IgD-negative memory B cell (primary cell): Measurements from ENCODE around the gene TBL1X. TPM values are rescaled to one million over a fixed set of nuclear protein-coding genes. Genes with fewer than 3 reads are reported as not detected.
"Not testable (repeated sequence)": the region's sequence is repeated elsewhere in the genome, so short reads cannot be mapped to it uniquely, and the experiment has no call there.

Experiments used
- H3K27ac Mint-ChIP-seq, 3 donors: one replicate each; pipeline ENCODE4 v1.8.0; 2020 to 2022; ENCODE audit warnings: mild to moderate bottlenecking in 3 of 3, mixed read lengths in 3 of 3, moderate library complexity in 1 of 3
- H3K27me3 Mint-ChIP-seq: one replicate; pipeline ENCODE4 v1.8.0; 2021; ENCODE audit warnings: mixed read lengths
- H3K36me3 Mint-ChIP-seq: one replicate; pipeline ENCODE4 v1.8.0; 2020; ENCODE audit warnings: mild to moderate bottlenecking, mixed read lengths
- H3K4me1 Mint-ChIP-seq, 3 donors: one replicate each; pipeline ENCODE4 v1.8.0; 2020 to 2022; ENCODE audit warnings: mixed read lengths in 3 of 3, mild to moderate bottlenecking in 1 of 3
- H3K4me3 Mint-ChIP-seq, 4 donors: one replicate each; pipeline ENCODE4 v1.8.0; 2020 to 2022; ENCODE audit warnings: mild to moderate bottlenecking in 4 of 4, mixed read lengths in 4 of 4, moderate library complexity in 3 of 4
- H3K9me3 Mint-ChIP-seq, 3 donors: one replicate each; pipeline ENCODE4 v1.8.0; 2020 to 2021; ENCODE audit warnings: mixed read lengths in 3 of 3, mild to moderate bottlenecking in 1 of 3
- polyA plus RNA-seq: library from polyadenylated mRNA; unstranded; fragments of 300-500 nt; fragmentation: Illumina TruSeq; gene quantifications from one replicate; pipeline ENCODE4 v1.2.3, GENCODE V29; 2021

Gene TBL1X
- polyA plus RNA-seq, 1 donor from 2014 or later, result 11.5 TPM

- Mint-ChIP-seq H3K9me3 (peaks cover 0 to 4% (median 0%) of the 10 kb centered on the region in 3 donors), H3K4me1 (no peaks in the 10 kb centered on the region), H3K27ac (no peak overlapping the region), H3K36me3 (no peaks in the 10 kb centered on the region), H3K4me3 (no peak overlapping the region), H3K27me3 (peaks cover 17% of the 10 kb centered on the region)
Observed at GRCh38 chrX:9765072-9765736, 300.3 kb downstream of the TBL1X start.

GRCh38 chrX:9765737-9766097 lies 300.9 kb downstream of the TBL1X start, which contains the start of gene GPR143:
Gene GPR143, minus strand, starts transcription at chrX:9765847. Its CDS starts 30 bp downstream, at chrX:9765817.
- H3K4me3 Mint-ChIP-seq, result no peak within 1 kb of the TSS
- no peaks in the 10 kb centered on the region for H3K4me1 Mint-ChIP-seq
- H3K36me3 Mint-ChIP-seq, result no peaks in the 10 kb centered on the region
- peaks cover 0 to 5% (median 0%) of the 10 kb centered on the region in 3 donors for H3K9me3 Mint-ChIP-seq
- H3K27me3 Mint-ChIP-seq, result peaks cover 21% of the 10 kb centered on the region
- no peak within 1 kb of the TSS for H3K27ac Mint-ChIP-seq

DNA sequence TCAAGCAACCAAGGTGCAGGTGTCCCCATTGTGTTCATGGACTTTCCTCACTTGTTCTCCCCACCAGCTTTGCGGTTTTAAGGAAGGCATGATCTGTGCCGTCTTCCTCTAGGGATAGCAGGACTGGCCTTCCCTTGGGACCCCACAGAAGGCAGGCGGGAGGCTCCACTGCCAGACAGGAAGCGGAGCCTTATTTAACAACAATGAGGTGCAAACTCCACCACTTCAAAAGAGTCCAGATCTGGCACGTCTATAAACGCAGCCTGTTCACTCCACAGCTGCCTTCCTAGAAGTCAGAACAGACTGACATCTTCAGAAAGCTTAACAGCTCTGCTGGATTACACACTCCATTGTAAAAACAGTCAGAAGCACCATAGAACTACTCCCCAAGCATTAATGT lies 302.5 kb downstream of the TBL1X start:
- Mint-ChIP-seq H3K4me3 (no peak overlapping the region), H3K27ac (no peak overlapping the region), H3K36me3 (no peaks in the 10 kb centered on the region), H3K4me1 (no peaks in the 10 kb centered on the region), H3K27me3 (peaks cover 23% of the 10 kb centered on the region), H3K9me3 (peaks cover 0 to 5% (median 0%) of the 10 kb centered on the region in 3 donors)

DNA sequence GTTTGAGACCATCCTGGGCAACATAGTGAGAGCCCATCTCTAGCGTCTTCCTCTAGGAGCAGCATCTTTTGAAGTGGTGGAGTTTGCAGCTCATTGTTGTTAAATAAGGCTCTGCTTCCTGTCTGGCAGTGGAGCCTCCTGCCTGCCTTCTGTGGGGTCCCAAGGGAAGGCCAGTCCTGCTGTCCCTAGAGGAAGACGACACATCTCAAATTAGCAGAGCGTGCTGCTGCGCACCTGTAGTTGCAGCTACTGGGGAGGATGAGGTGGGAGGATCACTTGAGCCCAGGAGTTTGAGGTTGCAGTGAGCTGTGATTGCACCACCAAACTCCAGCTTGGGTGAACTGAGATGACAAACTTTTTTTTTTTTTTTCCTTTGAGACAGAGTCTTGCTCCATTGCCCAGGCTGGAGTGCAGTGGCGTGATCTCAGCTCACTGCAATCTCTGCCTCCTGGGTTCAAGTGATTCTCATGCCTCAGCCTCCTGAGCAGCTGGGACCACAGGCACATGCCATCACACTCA lies 303.5 kb downstream of the TBL1X start:
- not testable (repeated sequence) for H3K4me1 Mint-ChIP-seq, H3K9me3 Mint-ChIP-seq, H3K36me3 Mint-ChIP-seq, H3K4me3 Mint-ChIP-seq, H3K27ac Mint-ChIP-seq
- H3K27me3 Mint-ChIP-seq, result peaks cover 21% of the 10 kb centered on the region

DNA sequence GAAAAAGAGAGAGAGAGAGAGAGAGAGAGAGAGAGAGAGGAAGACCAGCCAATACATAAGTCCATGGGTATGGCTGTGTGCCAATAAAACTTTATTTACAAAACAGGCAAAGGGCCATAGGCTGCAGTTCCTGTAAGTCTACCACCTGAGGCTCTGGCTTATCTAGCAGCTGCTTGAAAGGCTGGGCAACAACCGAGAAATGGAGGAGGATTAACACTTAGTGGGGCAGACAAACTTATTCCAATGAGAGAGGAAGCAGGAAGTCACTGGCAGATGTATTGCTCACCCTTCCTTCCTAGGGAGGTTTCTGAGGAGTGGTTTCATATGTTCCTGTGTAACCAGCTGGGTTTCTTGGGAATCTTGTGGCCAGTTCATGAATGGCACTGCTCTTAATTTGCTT lies 305.5 kb downstream of the TBL1X start:
- peaks cover 28% of the 10 kb centered on the region for H3K27me3 Mint-ChIP-seq
- H3K4me1 Mint-ChIP-seq, result no peaks in the 10 kb centered on the region
- H3K9me3 Mint-ChIP-seq, result peaks cover 0 to 8% (median 0%) of the 10 kb centered on the region in 3 donors
- no peak overlapping the region for H3K4me3 Mint-ChIP-seq
- no peaks in the 10 kb centered on the region for H3K36me3 Mint-ChIP-seq
- H3K27ac Mint-ChIP-seq, result peak overlapping the region in 2 of 3 donors; percentile 1 to 59

- H3K36me3 Mint-ChIP-seq, result no peaks in the 10 kb centered on the region
- H3K4me3 Mint-ChIP-seq, result no peak overlapping the region
- H3K9me3 Mint-ChIP-seq, result peaks cover 0 to 8% (median 0%) of the 10 kb centered on the region in 3 donors
- peaks cover 30% of the 10 kb centered on the region for H3K27me3 Mint-ChIP-seq
- H3K4me1 Mint-ChIP-seq, result no peaks in the 10 kb centered on the region
- no peak overlapping the region for H3K27ac Mint-ChIP-seq
Observed at GRCh38 chrX:9772943-9773342, 308.1 kb downstream of the TBL1X start.

- Mint-ChIP-seq H3K4me1 (no peaks in the 10 kb centered on the region), H3K27me3 (peaks cover 20% of the 10 kb centered on the region), H3K9me3 (peaks cover 0 to 3% (median 0%) of the 10 kb centered on the region in 3 donors), H3K27ac (no peak overlapping the region), H3K36me3 (no peaks in the 10 kb centered on the region), H3K4me3 (no peak overlapping the region)
Observed at GRCh38 chrX:9775930-9776329, 311.1 kb downstream of the TBL1X start.

- no peak overlapping the region for H3K4me3 Mint-ChIP-seq
- peaks cover under 1% of the 10 kb centered on the region for H3K36me3 Mint-ChIP-seq
- peaks cover 0 to under 1% (median 0%) of the 10 kb centered on the region in 3 donors for H3K4me1 Mint-ChIP-seq
- H3K27ac Mint-ChIP-seq, result peak overlapping the region in 1 of 3 donors; percentile 59
- peaks cover 0 to 2% (median 0%) of the 10 kb centered on the region in 3 donors for H3K9me3 Mint-ChIP-seq
- H3K27me3 Mint-ChIP-seq, result peaks cover 14% of the 10 kb centered on the region
Observed at GRCh38 chrX:9781941-9782340, 317.1 kb downstream of the TBL1X start.

- H3K27ac Mint-ChIP-seq, result no peak overlapping the region
- peaks cover 2% of the 10 kb centered on the region for H3K36me3 Mint-ChIP-seq
- H3K4me1 Mint-ChIP-seq, result peaks cover 0 to 2% (median 0%) of the 10 kb centered on the region in 3 donors
- H3K27me3 Mint-ChIP-seq, result peaks cover 27% of the 10 kb centered on the region
- peaks cover 0 to 2% (median 0%) of the 10 kb centered on the region in 3 donors for H3K9me3 Mint-ChIP-seq
- no peak overlapping the region for H3K4me3 Mint-ChIP-seq
Observed at GRCh38 chrX:9784332-9784731, 319.5 kb downstream of the TBL1X start.

GRCh38 chrX:9785254-9785943 lies 320.5 kb downstream of the TBL1X start:
- Mint-ChIP-seq H3K36me3 (peaks cover 2% of the 10 kb centered on the region), H3K27me3 (peaks cover 31% of the 10 kb centered on the region), H3K4me1 (peaks cover 0 to 2% (median 0%) of the 10 kb centered on the region in 3 donors), H3K4me3 (peak overlapping the region; percentile 28 to 37 (median 31)), H3K27ac (no peak overlapping the region), H3K9me3 (peaks cover 0 to 2% (median 0%) of the 10 kb centered on the region in 3 donors)

- Mint-ChIP-seq H3K27ac (no peak within 1 kb of the TSS), H3K4me1 (peaks cover 0 to 2% (median 0%) of the 10 kb centered on the region in 3 donors), H3K27me3 (peaks cover 35% of the 10 kb centered on the region), H3K36me3 (peaks cover 2% of the 10 kb centered on the region), H3K4me3 (peak within 1 kb of the TSS; percentile 30 to 86 (median 34)), H3K9me3 (peaks cover 0 to 2% (median 0%) of the 10 kb centered on the region in 3 donors)
Observed at GRCh38 chrX:9785944-9786797, 321.3 kb downstream of the TBL1X start, which contains the start of gene SHROOM2. Gene SHROOM2, plus strand, starts transcription at chrX:9786429. Its CDS starts 117 bp downstream, at chrX:9786546.

GRCh38 chrX:9786798-9787635 lies 322.2 kb downstream of the TBL1X start:
- peak overlapping the region in 3 of 4 donors; percentile 26 to 86 (median 30) for H3K4me3 Mint-ChIP-seq
- no peak overlapping the region for H3K27ac Mint-ChIP-seq
- peaks cover 33% of the 10 kb centered on the region for H3K27me3 Mint-ChIP-seq
- H3K9me3 Mint-ChIP-seq, result peaks cover 0 to 2% (median 0%) of the 10 kb centered on the region in 3 donors
- H3K4me1 Mint-ChIP-seq, result peaks cover 0 to 2% (median 0%) of the 10 kb centered on the region in 3 donors
- H3K36me3 Mint-ChIP-seq, result peaks cover 2% of the 10 kb centered on the region

DNA sequence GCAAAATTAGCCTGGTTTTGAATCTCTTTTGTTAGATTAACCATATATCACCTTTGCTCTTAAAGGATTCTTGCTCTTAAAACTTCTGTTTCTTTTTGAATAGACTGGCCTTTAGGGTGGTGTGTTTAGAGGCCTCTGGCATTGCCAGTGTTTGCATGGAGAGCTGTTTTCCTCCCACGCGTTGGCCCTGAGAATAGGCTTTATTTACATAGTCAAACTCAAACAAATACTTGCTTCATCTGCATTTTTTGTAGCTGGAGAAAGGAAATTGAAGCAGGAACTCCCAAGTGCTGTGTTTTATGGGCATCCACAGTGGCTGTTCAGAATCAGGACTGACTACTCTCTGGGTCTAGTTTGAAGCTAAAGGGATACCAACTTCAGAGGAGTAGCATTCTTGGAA lies 324.1 kb downstream of the TBL1X start:
- Mint-ChIP-seq H3K9me3 (peaks cover 0 to 3% (median 0%) of the 10 kb centered on the region in 3 donors), H3K27ac (no peak overlapping the region), H3K36me3 (peaks cover 2% of the 10 kb centered on the region), H3K4me3 (peak overlapping the region in 1 of 4 donors; percentile 31), H3K27me3 (peaks cover 33% of the 10 kb centered on the region), H3K4me1 (peaks cover 0 to 2% (median 0%) of the 10 kb centered on the region in 3 donors)

DNA sequence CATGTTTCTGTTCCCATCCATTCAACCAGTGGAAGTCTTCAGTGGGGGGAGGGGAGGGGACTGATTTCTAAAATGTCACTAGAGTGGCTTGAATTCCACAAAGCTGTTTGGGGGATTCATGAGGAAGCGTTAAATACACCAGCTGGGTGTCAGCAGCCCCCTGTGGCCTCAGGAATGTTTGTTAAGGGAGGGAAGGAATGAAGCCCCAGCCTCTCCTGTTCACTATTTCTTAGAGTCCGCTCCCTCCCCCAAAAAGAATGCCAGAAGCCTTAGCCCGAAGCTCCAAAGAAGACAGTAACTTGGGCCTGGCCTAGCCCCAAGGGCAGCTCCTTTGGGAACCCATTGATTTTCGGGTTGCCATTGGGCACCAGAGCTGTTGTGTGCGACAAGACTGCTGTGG lies 324.7 kb downstream of the TBL1X start:
- peaks cover 0 to 2% (median 0%) of the 10 kb centered on the region in 3 donors for H3K4me1 Mint-ChIP-seq
- H3K27ac Mint-ChIP-seq, result no peak overlapping the region
- peaks cover 2% of the 10 kb centered on the region for H3K36me3 Mint-ChIP-seq
- no peak overlapping the region for H3K4me3 Mint-ChIP-seq
- peaks cover 31% of the 10 kb centered on the region for H3K27me3 Mint-ChIP-seq
- peaks cover 0 to 3% (median 0%) of the 10 kb centered on the region in 3 donors for H3K9me3 Mint-ChIP-seq
